GM12875 (cell line): Measurements from ENCODE around the gene ARHGAP27.

Experiments
- H3K4me3 ChIP-seq: one replicate; pipeline ENCODE4 v1.5.1; 2011; ENCODE audit warnings: low read depth, low read length, control low read depth
- CTCF ChIP-seq: IDR thresholded peaks from 2 replicates; pipeline ENCODE4 v1.5.1; 2011; ENCODE audit warnings: low read depth, mild to moderate bottlenecking, control low read depth, inconsistent platforms, low read length, moderate library complexity, borderline replicate concordance; ENCODE audit not compliant: insufficient read depth

ARHGAP27 gene

DNA sequence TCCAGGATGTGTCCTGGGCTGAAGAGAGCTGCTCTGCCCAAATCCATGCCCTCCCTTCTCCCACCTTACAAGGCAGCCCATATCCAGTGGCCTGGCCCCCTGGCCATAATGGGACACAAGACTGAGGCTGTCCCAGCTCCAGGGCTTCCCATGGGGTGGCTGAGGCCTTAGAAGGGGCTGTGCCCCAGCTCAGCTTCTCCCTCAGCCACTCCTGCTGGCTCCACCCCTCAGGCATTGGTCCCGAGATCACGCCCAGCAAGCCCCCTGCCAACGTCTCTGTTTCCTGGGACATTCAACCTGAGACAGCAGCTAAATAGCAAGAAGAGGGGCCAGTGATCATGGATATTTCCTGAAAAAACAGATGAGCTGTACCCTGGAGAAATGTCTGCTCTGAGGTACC, 43.3 kb downstream of the ARHGAP27 start:
- no peak for TF ChIP-seq CTCF
- H3K4me3 ChIP-seq, result no peak overlapping the region

DNA sequence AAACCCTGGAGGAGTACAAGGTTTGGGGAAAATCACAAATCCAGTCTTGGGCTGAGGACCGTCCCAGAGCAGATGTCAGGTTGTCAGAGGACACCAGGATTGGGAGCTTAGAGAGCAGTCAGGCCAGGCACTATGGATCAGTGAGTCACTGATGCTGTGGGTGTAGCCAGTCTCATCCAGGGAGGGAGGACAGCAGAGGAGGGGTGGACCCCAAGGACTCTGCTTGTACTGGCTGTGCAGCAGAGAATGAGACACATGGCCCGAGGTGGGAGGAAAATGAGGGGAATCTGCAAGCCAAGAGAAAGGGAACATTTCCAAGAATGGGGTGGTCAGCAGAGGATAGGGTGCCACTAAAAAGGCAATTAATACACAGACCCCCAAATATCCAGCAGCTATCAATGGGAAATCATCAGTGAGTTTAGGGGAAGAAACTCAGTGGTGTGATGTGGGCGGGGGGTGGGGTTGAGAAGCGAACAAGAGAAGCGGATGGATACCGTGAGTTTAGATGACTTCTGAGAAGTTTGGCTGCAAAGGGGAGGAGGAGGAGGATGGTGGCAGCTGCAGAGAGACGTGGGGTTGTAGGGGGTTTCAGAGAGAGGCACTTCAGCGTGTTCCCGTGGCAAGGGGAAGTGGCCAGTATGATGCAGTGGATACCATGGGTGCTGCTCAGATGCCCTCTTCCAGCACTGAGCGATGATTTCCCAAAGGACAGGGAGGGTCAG, 43.9 kb downstream of the ARHGAP27 start:
- no peak overlapping the region for H3K4me3 ChIP-seq
- no peak for TF ChIP-seq CTCF

GRCh38 chr17:45387739-45388138, 44.9 kb downstream of the ARHGAP27 start:
- TF ChIP-seq CTCF, result no peak

DNA sequence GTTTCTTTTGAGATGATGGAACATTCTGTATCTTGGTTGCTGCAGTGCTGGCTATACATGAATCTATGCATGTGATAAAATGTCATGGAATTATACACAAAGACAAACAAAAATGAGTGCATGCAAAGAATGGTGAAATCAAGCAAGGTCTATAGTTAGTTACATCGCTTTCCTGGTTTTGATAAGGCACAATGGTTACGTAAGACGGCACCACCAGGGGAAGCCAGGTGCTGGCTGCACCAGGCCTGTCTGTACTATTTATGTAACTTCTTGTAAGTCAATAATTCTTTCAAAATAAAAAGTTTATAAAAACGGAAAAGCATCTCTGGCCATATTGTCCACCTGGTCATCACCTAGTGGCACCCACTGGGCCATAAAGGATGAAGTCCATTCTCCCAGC, 46.5 kb downstream of the ARHGAP27 start:
- no peak overlapping the region for H3K4me3 ChIP-seq
- TF ChIP-seq CTCF, result no peak

More at GRCh38 chr17:45387739-45388138, 44.9 kb downstream of the ARHGAP27 start:
- H3K4me3 ChIP-seq, result no peak overlapping the region

DNA sequence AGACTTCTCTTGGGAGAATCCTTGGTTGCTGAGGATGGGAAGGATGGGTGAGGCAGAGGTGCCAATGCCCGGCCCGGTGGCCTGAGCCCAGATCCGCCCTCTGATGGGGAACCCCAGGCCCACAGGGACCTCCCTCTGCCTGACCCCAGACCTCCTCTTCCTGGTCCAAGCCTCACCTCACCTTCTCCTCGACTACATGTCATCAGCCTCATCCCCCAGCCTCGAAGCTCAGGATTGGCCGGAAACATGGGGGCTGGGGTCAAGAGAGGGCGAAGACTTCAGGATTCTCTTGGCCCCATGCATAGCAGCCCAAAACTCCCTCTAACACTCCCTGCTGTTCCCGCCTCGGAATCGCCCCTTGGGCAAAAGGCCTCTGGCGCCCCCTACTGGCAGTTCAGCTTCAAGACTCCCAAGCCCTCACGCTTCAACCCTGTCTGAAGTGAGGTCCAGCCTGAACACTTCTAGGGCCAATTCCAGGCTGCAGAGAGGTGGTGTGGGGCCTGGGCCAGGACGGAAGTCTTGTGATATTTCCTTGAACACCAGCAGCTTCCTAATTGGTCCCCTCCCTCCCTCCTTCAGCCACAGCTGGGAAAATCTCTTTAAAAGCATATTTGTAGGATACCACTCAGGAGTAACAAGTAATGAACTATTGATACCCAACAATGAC, 47.2 kb downstream of the ARHGAP27 start:
- peak; percentile 96 for TF ChIP-seq CTCF
- H3K4me3 ChIP-seq, result no peak overlapping the region

GRCh38 chr17:45384789-45385262, 47.8 kb downstream of the ARHGAP27 start:
- no peak overlapping the region for H3K4me3 ChIP-seq
- TF ChIP-seq CTCF, result no peak

- TF ChIP-seq CTCF, result no peak
- no peak overlapping the region for H3K4me3 ChIP-seq
These were observed 48.5 kb downstream of the ARHGAP27 start for GRCh38 chr17:45384047-45384788.
